NCI-H446 (cell line): ENCODE results near the gene SLC25A23.
"Not testable (repeated sequence)": the region's sequence is repeated elsewhere in the genome, so short reads cannot be mapped to it uniquely, and the experiment has no call there.

Experiments
- DNase-seq, 2 experiments: peaks; one replicate each; lab custom pipeline; 2025; lab: John Stamatoyannopoulos, UW

SLC25A23 gene

GRCh38 chr19:6459262-6460098 is at the start of gene SLC25A23:
TSS of gene SLC25A23 (minus strand) at chr19:6459792. CDS start at chr19:6459628, 164 bp downstream.
- peak; percentile 60 to 87 for DNase-seq

- not testable (repeated sequence) for DNase-seq
These were observed 48.6 kb upstream of the SLC25A23 start for GRCh38 chr19:6508028-6508771.

GRCh38 chr19:6503407-6504201 is 44.0 kb upstream of the SLC25A23 start:
- DNase-seq = no peak

- DNase-seq = no peak
These were observed 42.4 kb upstream of the SLC25A23 start, which contains the start of gene TUBB4A for GRCh38 chr19:6501740-6502648. TSS of gene TUBB4A (minus strand) at chr19:6502309. CDS start at chr19:6502212, 97 bp downstream.

GRCh38 chr19:6500837-6501739 is 41.5 kb upstream of the SLC25A23 start:
- DNase-seq = no peak

GRCh38 chr19:6499052-6499790 is 39.6 kb upstream of the SLC25A23 start:
- DNase-seq = no peak

GRCh38 chr19:6498294-6499036 is 38.9 kb upstream of the SLC25A23 start:
- DNase-seq = no peak

GRCh38 chr19:6495947-6496346 is 36.4 kb upstream of the SLC25A23 start:
- DNase-seq = no peak

GRCh38 chr19:6494438-6495036 is 34.9 kb upstream of the SLC25A23 start:
- no peak for DNase-seq

GRCh38 chr19:6491802-6492592 is 32.4 kb upstream of the SLC25A23 start:
- DNase-seq = no peak

GRCh38 chr19:6490134-6490533 is 30.5 kb upstream of the SLC25A23 start:
- no peak for DNase-seq

- no peak for DNase-seq
These were observed 29.9 kb upstream of the SLC25A23 start for GRCh38 chr19:6489278-6490061.

GRCh38 chr19:6484831-6485230 is 25.2 kb upstream of the SLC25A23 start:
- DNase-seq = no peak

GRCh38 chr19:6484230-6484629 is 24.6 kb upstream of the SLC25A23 start:
- DNase-seq = no peak

- no peak for DNase-seq
These were observed 23.6 kb upstream of the SLC25A23 start for GRCh38 chr19:6483235-6483634.

GRCh38 chr19:6482343-6482686 is 22.7 kb upstream of the SLC25A23 start:
- DNase-seq = no peak
